DOHH2 (cell line): ENCODE data around the gene C1QTNF6.

Source experiments
- CTCF ChIP-seq: fragments of 200-600 bp; sonication (generic); IDR thresholded peaks from one replicate; pipeline ENCODE4 v1.5.1; 2014; ENCODE audit warnings: antibody characterized with exemption, mild to moderate bottlenecking, low read depth, low read length; ENCODE audit not compliant: poor library complexity, severe bottlenecking
- EZH2phosphoT487 ChIP-seq: fragments of 200-600 bp; sonication (generic); IDR thresholded peaks from 2 replicates; pipeline ENCODE4 v1.6.1; 2017; ENCODE audit warnings: borderline replicate concordance, mild to moderate bottlenecking, antibody characterized with exemption, low read length, moderate library complexity, mixed read lengths

DNA sequence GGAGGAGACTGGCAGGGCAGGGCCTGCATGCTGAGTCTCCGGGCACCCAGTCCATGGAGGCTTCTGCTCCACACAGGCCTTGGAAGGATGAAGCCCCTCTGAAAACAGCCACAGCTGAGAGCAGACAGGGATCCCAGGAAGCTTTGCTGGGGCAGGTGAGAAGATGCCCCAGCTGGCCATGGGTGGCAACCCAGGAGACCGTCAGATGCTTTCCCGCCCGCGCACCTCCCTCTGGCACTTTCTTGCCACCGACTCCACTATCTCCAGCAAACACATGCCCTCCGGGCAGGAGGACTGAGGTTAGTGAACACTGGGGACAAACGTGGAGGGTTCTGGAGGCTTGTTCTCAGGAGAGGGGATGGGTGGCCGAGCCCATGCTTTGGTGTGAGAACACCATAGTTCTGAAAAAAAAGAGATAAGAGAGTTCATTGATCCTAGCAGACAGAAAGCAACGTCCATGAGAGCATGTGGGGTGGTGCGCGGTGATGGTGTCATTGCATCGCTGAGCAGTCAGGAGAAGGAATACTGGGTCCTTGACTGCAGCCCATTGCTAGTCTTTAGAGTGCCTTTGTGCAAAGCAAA, 2.3 kb downstream of the C1QTNF6 start:
- no peak for TF ChIP-seq CTCF
- no peak for TF ChIP-seq EZH2phosphoT487
